NCI-H524 (cell line): ENCODE results near the gene STK32B.
"Not testable (repeated sequence)": the region's sequence is repeated elsewhere in the genome, so short reads cannot be mapped to it uniquely, and the experiment has no call there.

Experiments
- DNase-seq, 2 experiments: peaks; one replicate each; lab custom pipeline; 2025; lab: John Stamatoyannopoulos, UW

STK32B gene

GRCh38 chr4:5266991-5267390 is 215.7 kb downstream of the STK32B start:
- no peak for DNase-seq

- no peak for DNase-seq
These were observed 216.1 kb downstream of the STK32B start for GRCh38 chr4:5267408-5267807.

GRCh38 chr4:5276475-5277075 is 225.3 kb downstream of the STK32B start:
- no peak for DNase-seq

DNA sequence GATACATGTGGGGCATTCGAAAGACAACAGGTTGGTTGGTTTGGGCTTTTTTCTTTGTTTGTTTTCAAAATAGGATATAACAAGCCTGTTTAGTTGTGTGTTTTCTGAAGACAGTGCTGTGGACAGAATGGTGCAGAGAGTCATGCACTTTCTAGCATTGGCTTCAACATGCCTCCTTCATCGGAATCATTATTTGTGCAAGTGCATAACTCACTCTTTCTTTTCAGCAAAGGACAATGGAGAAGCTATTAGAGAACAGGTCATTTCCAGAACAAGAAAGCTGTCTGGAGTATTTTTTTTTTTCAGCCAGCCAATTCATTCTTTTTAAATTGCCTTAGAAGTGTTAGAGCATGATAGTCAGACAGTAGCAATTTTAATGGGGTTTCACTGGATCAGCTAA is 225.8 kb downstream of the STK32B start:
- no peak for DNase-seq

DNA sequence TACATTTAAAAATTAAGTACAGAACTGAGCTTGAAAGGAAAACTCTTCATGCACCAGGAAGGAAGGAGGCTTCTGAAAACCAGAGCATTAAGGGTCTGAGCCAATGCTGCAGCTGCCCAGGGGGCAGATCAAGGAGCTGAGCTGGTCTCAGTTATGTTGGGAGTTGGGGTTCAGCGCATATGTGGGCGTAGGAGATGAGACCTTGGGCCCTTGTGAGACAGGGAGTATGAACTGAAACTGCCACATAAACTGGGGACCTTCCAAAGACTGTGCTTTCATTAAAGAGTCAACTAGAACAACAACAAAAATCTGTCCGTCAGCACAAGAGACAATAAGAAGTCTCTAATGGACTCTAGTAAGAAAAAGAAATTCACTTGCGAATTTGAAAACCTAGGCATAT is 226.9 kb downstream of the STK32B start:
- no peak for DNase-seq

- DNase-seq = not testable (repeated sequence)
These were observed 228.8 kb downstream of the STK32B start for GRCh38 chr4:5280069-5280468.

DNA sequence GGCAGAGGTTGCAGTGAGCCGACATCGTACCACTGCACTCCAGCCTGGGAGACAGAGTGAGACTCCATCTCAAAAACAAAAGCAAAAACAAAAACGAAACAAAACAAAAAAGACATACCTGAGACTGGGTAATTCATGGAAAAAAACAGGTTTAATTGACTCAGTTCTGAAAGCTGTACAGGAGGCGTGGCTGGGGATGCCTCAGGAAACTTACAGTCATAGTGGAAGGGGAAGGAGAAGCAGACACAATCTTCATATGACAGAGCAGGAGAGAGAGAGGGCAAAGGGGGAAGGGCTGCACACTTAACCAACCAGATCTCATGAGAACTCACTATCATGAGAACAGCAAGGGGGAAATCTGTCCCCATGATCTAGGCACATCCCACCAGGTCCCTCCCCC is 229.5 kb downstream of the STK32B start:
- no peak for DNase-seq

- DNase-seq = no peak
These were observed 232.6 kb downstream of the STK32B start for GRCh38 chr4:5283837-5284236.

DNA sequence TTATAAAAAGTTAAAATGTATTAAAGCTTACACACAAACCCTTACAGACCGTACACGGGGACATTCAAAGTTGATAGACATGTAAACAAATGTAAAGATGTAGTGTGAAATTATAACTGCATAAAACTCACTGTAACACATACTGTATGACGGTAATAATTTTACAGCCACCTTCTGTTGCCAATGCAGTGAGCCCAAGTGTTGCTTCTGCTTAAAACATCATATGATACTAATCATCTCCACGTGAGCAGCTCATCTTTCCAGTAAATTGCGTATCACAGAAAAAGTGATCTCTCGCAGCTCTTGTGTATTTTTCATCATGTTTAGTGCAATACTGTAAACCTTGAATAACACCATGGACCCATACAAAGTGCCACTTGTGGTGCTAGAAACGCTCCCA is 233.2 kb downstream of the STK32B start:
- no peak for DNase-seq

DNA sequence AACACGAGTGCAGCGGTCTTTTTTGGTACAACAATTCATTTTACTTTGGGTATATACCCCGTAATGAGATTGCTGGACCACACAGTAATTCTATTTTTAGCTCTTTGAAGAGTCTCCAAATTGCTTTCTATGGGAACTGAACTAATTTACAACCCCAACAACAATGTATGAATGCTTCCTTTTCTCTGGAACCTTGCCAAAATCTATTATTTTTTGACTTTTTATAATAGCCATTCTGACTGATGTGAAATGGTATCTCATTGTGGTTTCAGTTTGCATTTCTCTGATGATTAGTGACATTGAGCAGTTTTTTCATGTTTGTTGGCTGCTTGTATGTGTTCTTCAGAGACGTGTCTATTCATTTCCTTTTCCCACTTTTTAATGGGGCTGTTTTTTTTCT is 240.8 kb downstream of the STK32B start:
- no peak for DNase-seq

- DNase-seq = peak in 1 of 2 experiments; percentile 22
These were observed 246.9 kb downstream of the STK32B start for GRCh38 chr4:5298000-5298787.

- DNase-seq = no peak
These were observed 249.0 kb downstream of the STK32B start for GRCh38 chr4:5300283-5300682.

GRCh38 chr4:5307928-5308327 is 256.6 kb downstream of the STK32B start:
- DNase-seq = no peak

DNA sequence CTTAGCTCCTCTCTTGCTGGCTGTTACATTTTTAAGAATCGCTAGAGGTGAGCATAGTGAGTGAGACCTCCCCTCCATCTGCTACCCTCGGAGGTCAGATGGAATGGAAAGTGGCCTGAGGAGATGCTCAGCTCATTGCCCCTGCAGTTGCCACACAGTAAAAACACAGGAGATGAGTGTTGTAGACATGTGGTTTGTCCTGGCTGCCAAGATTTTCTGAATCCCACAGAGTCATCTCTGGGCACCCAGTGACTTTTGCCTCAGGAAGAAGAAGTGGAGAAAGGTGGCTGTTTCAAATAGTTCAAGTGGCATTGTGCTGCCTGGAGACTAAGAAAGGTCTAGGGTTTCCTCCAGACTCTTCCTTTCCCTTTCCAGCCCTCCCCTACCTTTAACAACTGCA is 271.0 kb downstream of the STK32B start:
- DNase-seq = no peak

DNA sequence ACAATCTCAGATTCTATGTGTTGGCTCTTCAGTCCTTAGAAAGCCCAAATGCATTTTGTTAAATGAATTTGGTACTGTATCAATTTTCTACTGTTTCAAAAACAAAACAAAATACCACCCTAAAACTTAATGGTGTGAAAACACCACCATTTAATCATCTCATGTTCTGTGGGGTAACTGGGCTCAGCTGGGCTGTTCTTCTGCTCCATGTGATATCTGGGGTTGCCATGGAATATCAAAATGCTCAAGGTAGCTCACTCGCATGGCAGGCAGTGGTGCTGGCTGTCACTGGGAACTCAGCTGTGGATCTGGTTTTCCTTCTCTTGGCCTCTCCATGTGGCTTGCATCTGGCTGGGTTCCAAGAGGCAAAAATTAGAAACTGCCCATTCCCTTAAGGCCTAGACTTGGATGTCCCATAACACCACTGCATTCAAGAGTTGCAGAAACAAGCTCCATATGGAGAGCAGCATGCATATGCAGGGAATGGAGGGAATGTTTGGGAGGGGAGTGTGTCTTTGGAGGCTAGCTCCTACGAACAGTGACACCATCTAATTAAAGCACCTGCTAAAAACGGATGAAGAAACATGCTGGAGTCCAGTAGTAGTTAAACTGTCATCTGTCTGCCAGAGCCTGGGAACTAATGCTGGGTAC is 279.2 kb downstream of the STK32B start:
- no peak for DNase-seq

- no peak for DNase-seq
These were observed 286.5 kb downstream of the STK32B start for GRCh38 chr4:5337731-5338130.

GRCh38 chr4:5338531-5338930 is 287.3 kb downstream of the STK32B start:
- no peak for DNase-seq

GRCh38 chr4:5340991-5341451 is 289.7 kb downstream of the STK32B start:
- no peak for DNase-seq

GRCh38 chr4:5341526-5341925 is 290.2 kb downstream of the STK32B start:
- DNase-seq = no peak

- no peak for DNase-seq
These were observed 304.6 kb downstream of the STK32B start for GRCh38 chr4:5355846-5356245.

DNA sequence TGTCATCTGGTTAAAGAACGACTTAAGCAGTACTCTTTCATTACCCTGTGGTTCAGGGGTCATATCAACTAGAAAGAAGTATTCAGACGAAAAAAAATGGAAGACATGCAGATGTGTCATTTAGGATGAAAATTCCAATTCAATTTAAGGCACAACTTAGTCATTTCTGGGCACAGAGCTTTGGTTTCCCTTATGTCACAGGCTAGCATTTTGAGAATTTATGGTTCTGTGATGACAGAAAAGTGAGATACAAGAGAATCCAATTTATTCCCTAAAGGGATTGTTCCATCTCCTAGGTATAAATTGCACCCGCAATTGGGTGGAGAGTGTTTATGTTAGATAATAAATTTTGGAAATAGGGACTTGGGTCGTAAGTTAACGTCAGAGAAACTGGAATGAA is 306.6 kb downstream of the STK32B start:
- no peak for DNase-seq

GRCh38 chr4:5361968-5362367 is 310.7 kb downstream of the STK32B start:
- DNase-seq = no peak

GRCh38 chr4:5364406-5364805 is 313.1 kb downstream of the STK32B start:
- DNase-seq = no peak
